HG02588 (cell line): ENCODE data around the gene LBX1.

Experiments
- ATAC-seq: cut with Tn5 transposase; IDR thresholded peaks from one replicate; pipeline ENCODE4 v1.9.1; 2021; ENCODE audit warnings: mild to moderate bottlenecking, moderate library complexity; ENCODE audit not compliant: unreplicated experiment

The LBX1 gene

DNA sequence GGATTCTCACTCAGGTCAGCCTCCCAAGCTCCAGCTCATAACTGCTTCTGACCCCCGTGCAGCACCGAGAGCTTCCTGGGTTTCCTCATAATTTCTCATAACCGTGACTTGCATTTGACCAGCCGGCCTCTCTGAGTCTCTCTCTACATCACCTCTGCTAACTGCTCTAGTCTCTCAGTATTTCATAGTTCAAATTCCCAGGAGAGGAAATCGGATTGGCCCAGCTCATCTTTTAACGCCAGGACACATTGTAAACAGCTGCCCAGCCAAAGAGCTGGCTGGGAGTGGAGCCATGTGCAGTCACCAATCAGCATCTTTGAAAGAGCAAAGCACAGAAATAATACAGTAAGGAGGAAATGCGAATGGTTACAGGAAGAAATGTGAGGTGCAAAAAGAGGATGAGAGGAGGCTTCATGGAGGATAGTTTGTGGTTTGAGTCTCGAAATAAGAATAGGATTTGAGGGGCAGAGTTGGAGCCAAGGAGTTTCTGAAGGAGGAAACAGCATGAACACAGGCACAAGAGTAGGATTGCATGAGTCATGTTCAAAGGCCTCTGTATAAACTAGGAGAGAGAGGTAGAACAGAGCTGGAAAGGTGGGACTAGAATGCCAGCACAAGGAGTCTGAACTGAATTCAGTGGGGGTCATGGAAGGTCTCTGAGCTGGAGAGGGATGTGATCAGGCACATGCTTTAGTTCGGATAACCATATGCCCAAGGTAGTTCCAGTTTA lies 15.2 kb upstream of the LBX1 start:
- ATAC-seq = no peak

DNA sequence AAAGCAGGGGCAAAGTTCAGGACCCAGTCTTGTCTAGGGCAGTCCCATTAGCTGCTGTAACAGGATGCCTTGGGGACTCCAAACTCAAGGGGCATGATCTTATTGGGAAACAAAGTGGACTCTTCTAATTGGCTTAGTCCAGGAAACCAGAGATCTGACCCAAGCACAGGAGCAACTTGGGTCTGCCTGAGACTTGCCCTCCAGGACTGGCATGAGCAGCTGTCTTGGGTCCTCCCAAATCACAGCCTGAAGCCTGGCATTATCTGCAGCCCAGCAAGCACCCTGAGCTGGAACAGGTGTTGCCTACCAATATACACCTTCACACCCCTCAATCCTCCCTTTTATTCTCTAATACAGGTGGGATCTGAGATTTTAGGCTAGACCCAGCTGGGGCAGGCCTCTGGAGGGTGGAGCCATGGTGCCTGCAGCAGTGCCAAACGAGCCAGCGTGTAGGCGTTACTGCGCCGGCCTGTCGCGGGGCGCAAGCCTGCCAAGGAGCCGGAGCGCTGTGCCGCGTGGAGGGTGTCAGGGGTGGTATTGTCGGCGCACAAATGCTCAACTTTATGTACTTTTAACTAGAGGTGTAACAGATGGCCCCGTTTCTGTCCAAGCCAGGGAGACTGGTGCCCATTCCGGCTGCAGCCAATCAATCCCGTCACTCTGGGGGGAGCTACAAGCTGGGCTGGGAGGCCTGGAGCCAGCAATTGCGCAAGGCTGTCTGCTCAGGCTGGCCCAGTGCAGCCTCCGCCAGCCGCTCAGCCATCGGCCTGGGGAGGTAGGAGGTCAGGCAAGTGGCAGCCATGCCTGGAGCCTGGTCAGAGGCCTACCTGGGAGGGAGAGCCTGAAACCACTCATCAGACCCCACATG lies 12.8 kb upstream of the LBX1 start:
- ATAC-seq = no peak

DNA sequence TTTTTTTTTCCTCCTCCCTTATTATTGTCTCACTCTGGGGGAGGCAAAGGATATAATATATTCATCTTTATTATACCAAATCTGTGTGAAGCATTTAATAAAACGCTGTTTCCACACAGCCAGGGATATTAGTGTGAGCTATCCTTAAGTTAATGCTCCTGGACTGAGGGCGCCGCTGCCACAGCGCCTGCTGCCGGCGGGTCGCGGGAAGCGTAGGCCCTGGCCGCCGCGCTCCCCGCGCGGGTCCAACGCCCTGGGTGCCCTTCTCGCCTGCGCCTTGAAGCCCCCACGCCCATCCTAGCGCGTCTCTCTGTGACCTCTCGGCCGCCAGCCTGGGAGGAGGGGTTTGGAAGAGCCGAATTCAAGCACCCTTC lies 9.5 kb upstream of the LBX1 start:
- ATAC-seq = no peak

DNA sequence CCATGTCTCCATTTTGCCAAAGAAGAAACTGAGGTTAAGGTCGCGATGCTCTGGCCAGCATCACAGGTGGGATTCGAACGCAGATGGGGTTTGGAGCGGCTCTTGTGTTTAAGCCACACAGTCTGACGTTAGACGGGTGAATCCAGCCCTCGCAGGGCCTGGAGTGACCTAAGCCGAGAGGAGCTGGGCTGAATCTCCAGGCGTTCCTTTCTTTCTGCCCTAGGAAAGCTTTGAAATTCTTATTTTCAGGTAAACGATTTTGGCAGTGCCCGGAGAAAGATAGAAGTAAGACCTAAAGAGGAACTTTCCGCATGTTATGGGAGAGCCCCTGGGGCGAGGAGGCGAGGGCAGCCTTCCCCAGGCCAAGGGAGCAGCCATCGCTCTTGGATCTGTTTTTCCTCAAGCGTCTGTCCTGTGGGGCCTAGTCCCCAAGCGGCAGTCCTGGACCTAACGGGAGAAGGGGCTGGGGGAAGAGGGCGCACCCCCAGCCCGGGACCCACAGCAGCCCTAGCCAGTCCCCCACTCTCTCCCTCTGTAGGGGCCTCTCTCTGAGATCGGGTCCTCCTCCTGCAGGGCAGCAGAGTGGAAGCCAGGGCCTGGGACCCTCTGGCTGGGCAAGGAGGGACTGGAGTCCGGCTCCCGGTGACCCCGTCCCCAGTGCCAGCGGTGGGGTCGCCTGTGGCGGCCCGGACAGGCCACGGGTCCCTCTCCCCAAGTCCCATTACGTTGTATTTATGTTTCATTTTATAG lies 8.9 kb upstream of the LBX1 start:
- ATAC-seq = no peak

DNA sequence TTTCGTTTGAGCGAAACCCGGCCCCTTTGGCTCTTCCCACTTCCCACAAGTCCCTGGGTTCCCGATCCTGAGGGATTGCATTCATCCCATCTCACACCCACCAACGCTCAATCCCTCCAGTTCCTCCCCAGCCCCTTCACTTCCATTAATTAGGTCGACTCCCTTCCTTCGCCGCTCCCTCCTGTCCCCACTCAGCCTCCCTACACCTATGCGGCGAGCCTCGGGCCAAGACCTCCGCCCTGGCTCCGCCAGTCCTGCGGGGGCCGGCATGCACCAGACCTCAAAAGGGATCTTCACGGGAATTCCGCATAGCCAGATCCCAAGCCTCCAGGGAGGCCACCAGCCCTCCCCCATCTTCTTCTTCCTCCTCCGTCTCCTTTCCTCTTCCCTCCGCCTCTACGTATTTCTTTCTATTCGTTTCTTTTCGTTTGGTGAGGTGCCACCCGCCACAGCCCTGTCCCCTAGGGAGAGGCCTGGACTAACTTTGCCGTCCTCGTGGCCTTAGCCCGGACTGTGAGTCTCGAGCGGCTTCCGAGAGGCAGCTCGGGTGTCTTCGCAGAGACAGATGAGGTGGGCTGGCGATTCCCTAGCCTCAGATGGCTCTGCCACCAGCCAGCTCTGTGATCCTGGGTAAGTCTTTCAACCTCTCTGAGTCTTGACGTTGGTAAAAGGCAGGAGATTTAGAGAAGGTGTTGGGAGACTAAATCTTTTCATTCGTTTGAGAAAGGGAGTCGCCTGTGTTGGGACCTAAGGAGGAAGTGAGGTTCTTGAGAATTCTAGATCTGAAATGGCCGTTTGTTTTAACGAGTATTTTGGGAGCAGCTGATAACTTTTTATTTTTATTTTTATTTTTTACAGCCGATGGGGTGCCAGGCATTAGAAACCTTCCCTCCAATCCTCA lies 8.1 kb upstream of the LBX1 start:
- no peak for ATAC-seq

DNA sequence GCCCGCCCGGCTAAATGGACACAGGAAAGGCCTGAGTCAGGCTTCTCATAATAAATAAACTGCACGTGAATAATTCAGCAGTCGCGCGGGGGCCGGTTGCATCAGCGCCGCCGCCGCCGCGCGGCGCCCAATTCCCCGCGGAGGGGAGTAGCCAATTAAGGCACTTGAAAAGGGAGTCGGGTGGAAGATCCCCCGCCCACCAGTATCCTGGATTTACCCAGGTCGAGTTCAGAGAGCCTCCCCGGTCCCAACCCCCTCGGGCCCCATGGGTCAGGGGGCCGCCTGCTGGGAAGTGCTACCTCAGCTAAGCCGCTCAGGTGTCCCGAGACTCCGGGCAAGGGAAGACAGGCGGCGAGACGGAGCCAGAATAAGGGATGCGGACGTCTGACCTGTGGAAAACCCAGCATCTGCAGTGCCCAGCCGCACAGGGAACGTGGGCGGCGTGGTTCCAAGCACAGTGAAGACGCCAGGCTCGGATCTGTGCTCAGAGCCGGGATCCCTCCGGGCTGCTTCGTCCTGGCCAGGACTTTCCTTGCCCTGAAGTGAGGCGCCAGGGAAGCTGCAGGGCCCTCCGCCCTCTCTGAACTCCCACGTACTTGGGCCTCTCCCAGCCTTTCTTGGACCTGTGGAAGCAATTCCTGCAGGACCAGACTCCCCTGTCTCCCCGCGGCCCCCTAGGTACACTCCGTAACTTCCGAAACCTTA lies 7.3 kb upstream of the LBX1 start:
- ATAC-seq = no peak

DNA sequence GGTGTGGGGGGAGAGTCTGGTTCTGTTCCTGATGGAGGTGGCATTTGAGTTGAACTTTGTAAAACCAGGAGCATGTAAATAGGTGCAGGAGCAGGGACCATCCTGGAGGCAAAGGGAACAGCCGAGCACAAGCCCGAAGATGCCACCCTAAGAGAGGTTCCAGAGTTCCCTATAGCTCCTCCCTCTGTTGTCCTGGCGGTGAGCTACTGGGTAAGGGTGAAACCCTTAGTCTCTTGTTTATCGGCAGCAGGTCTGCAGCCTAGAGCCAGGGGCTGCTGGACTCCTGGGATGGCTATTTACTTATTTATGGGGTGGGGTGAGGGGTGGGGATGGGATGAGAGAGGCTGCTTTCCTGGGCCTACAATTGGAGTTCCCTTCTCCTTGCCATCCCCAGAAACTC lies 6.5 kb upstream of the LBX1 start:
- ATAC-seq = no peak

DNA sequence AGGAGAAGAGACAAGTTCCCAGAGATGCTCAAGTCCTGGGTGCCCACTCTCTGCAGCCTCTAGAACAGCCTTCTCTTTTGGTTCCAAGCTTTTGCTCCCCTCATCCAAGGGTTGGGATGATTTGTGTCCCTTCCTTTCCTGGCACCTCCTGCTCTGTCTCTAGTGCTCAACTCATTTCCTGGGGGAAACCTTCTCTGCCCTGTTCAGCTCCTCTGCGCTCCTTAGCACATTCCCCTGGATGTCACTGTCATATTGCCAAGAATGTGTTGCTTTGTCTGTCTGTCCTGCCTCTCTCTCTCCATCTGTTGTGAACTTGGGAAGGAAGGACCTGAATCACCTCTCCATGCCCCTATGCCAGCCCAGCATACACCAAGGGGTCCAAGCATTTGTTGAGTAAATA lies 5.1 kb upstream of the LBX1 start:
- ATAC-seq = no peak

DNA sequence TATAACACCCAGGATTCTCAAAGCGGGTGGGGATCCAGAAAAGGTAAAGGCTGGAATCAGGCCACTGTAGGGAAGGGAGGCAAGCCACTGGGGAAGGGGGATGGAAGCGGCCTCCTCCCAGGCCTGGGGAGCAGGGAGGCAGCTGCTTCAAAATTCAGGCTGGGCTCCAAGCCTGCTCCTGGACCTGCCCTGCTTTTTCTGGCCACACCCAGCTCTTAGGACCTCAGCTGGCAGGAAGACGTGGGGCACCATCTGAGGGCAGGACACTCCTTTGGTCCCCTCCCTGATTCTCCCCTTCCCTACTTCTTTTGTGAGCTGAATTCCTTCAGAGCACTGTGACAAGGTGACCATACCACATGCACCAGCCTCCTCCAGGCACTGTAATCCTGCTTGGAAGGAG lies 4.6 kb upstream of the LBX1 start:
- ATAC-seq = no peak

DNA sequence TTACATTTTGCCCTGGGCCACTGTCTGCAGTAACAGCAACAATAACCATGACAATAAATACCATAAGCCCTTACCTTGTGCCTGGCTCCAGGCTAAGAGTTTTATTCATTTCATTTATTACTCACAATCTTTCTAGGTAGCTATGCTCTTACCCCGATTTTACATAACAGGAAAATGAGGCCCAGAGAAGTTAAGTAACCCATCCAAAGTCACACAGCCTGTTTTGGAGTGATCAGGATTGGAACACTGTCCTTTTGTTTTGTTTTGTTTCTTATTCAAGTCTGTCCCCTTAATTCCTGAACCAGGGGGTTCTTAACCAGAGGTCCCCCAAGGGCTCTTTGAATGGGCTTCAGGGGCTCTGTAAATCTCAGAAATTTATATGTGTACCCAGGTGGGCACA lies 4.2 kb upstream of the LBX1 start:
- no peak for ATAC-seq

DNA sequence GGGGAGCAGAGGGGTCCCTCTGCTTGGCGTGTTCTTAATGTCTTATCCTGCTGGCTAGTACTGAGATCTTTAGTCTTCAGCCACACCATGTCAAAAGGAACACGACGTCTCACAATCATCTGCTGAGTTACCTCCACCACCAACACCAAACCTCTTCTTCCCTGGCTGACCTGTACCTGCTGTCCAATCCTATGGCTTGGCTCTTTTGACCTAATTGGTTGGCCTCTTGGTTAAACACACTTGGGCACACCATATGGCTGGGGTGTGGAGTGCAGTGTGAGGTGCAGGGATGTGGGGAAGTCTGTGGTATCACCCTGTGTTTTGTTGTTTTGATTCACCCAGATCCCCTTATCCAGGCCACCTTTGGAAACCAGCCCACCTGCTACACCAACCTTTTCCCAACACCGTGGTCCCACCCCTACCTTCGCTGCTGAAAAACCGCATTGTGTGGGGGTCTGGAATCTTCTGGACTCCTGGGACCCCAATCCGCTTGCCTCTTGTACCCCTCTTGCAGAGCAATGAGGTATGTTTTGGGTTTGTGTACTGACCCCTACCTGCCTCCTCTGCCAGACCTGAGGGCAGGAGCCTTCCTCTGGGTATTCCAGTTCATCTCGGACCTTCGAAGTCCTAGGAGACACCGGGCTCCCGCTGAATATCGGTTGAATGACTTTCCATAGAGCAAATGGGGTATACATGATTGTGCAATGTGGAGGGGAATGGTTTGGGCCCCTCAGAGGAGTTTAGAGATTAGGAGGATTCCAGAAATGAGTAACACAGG lies 2.8 kb upstream of the LBX1 start:
- no peak for ATAC-seq

DNA sequence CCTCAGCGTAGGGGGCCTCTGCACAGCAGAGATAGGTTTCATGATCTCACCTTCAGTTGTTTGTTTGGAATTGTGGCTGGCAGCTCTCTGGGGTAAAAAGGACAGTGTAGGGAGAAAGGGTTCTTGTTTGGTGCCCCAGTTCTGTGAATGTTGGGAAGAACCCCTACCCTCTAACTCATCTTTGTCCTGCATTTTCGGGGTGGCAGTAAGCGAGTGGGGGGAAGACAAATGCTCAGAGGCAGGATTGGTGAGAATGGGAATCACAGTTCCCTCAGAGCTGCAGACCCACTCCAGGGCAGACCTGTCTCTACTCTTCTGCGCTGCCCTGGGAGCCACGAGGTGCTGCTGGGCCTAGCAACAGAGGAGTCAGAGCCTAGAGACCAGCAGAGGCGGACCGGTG lies 1.8 kb upstream of the LBX1 start:
- ATAC-seq = no peak

DNA sequence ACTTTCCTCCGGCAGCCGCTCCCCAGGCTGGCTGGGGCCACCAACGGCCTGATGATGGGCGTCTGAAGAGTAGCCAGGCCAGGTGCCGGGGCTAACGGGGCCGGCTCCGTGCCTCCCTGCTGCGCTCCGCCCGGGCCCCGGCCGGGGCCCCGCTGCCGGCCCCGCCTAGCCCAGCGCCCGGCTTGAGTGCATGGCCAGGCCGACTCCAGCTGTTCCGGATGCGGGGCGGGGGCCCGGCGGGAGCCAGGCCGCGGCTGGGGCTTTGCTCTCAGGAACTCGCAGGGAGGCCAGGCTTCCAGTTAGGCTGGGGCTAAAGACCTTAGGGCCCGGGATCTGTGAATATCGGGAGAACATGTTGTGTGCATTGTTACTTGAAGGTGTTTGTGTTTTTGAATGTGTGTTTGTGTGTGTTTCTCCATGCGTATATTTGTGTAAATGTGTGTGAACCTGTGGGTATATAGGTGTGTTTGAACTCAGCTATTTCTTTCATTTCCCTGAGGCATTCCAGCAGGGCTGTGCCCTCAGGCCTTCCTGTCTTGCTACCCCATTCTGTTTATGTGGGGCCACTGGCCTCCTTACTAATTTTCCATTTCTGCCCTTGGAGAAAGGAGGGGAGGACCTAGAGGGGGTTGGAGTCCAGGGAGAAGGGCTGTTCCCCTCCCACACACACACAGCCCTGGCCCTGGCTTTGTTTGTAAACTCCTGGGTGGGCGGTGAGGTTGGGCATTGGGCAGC lies 1.1 kb upstream of the LBX1 start:
- no peak for ATAC-seq

DNA sequence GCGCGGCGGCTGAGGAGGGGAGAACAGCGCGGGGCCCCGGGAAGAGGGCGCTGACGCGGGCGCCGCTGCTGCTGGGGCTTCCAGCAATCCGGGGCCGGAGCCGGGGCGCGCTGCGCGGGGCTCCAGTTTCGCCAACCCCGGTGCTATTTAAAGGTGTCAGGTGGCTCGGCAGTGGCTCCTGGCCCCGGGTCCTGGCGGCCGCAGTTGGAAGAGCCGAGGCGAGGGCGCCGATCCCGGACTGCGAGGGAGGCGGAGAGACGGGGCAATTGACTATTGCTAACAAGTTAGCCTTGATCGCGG lies 347 bp downstream of the LBX1 start:
- no peak for ATAC-seq

DNA sequence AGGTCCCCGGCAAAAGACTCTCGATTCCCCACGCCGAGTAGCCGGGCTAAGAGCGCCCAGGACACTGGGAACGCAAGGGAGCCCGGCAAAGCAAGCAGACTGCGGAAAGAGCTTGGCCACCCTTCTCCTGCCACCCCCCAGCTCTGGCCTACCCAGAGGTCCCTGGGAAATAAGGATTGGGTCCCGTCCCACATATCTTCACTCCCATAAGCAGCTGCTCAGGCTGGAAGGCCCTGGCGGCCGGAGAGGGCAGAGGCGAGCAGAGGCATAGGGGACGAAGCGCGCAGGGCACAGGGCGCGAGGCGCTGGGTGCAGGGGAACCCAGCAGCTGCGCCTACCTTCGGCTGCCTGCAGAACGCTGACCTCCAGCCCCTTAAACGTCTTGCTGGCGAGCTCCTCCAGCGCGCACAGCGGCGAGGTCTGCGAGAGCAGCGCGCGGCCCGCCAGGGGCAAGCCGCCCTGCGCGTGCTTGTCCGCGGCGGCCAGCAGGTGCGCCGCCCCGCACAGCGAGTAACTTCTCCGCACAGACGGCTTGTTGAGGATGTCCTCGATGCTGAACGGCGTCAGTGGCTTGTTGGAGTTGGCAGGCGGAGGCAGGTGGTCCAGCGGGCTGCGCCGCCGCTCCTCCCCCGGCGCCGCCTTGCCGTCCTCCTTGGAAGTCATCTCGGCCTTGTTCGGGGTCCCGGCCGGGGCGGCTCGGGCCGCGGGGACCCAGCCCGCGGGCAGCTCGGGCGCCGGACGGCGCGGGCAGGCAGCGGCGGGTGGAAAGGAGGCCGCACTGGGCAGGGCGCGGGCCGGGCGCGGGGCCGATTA lies 904 bp downstream of the LBX1 start:
- ATAC-seq = no peak

DNA sequence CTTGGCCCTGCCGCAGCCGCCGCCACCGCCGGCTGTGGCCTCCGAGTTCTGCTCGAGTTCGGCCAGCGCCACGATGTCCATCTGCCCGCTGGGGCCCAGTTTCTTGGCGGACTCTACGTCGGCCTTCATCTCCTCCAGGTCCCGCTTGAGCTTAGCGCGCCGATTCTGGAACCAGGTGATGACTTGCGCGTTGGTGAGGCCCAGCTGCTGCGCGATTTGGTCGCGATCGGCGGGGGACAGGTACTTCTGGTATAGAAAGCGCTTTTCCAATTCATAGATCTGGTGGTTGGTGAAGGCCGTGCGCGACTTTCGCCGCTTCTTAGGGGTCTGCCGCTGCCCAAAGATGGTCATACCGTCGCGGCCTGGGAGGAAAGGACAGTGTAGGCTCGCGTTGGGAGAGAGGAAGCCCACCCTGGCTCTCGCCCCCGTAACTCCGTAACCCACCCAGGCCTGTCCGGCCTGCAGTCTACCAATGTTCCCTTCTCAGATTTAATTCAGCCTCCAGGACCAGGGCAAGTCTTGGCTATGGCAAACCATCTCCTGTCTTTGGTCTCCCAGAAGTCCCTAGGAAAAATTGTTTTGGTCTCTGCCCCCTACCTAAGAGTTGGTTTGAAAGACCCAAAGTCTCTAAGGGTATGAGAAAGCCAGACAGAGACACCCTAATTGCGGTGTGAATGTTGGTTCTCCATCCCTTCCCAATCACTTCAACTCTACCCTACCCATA lies 1.7 kb downstream of the LBX1 start:
- ATAC-seq = no peak
